ENCODE results near the gene RCBTB1.
"Not testable (repeated sequence)": the region's sequence is repeated elsewhere in the genome, so short reads cannot be mapped to it uniquely, and the experiment has no call there.

DNA sequence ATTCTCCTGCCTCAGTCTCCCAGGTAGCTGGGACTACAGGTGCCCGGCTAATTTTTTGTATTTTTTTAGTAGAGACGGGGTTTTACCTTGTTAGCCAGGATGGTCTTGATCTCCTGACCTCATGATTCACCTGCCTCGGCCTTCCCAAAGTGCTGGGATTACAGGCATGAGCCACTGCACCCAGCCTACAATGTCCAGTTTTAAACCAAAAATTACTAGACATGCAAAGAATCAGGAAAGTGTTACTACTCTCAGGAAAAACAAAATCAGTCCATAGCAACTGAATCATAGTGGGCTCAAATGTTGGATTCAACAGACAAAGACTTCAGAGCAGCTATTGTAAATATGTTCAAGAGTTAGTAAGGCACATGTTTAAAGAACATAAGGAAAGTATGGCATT is 26.7 kb upstream of the RCBTB1 start:
- TF ChIP-seq CTCF, POLR2A (IDR thresholded peaks at IDR 0.05): not testable (repeated sequence)

All from body of pancreas (tissue), 4 donors.